RWPE2 (cell line): ENCODE measurements around the gene KIF20A.
"Not testable (repeated sequence)": the region's sequence is repeated elsewhere in the genome, so short reads cannot be mapped to it uniquely, and the experiment has no call there.

Experiments
- ATAC-seq: fragments of 200-7000 bp; cut with Tn5 transposase; 3 replicates; pipeline ENCODE4 v1.9.1; 2021; ENCODE audit warnings: low read depth
- DNase-seq: peaks from one replicate; pipeline ENCODE4 v3.0.0-alpha.2; 2020; ENCODE audit warnings: low spot score
- H3K27ac ChIP-seq: fragments of 450-650 bp; 2 replicates; pipeline ENCODE4 v1.5.1; 2017; ENCODE audit warnings: mild to moderate bottlenecking; ENCODE audit not compliant: poor library complexity, severe bottlenecking
- H3K27me3 ChIP-seq: fragments of 250-450 bp; sonication (Bioruptor Pico); 2 replicates; pipeline ENCODE4 v1.5.1; 2021; ENCODE audit warnings: mild to moderate bottlenecking, moderate library complexity; ENCODE audit not compliant: insufficient read depth, poor library complexity, severe bottlenecking
- H3K36me3 ChIP-seq: fragments of 250-450 bp; sonication (Bioruptor Pico); 2 replicates; pipeline ENCODE4 v1.5.1; 2020; ENCODE audit warnings: low read depth, mild to moderate bottlenecking, moderate library complexity
- H3K4me1 ChIP-seq: fragments of 250-450 bp; sonication (Bioruptor Pico); 2 replicates; pipeline ENCODE4 v1.5.1; 2021; ENCODE audit warnings: mild to moderate bottlenecking, moderate library complexity; ENCODE audit not compliant: insufficient read depth, poor library complexity, severe bottlenecking
- H3K4me3 ChIP-seq: fragments of 250-450 bp; sonication (Bioruptor Pico); 2 replicates; pipeline ENCODE4 v1.5.1; 2021; ENCODE audit warnings: mild to moderate bottlenecking, moderate library complexity; ENCODE audit not compliant: severe bottlenecking
- H3K9me3 ChIP-seq: fragments of 250-450 bp; sonication (Bioruptor Pico); 2 replicates; pipeline ENCODE4 v1.5.1; 2021; ENCODE audit warnings: mild to moderate bottlenecking, moderate library complexity; ENCODE audit not compliant: severe bottlenecking
- TF ChIP-seq, protein P1 (sequence below): fragments of 450-650 bp; IDR thresholded peaks from one replicate; pipeline ENCODE4 v1.5.1; 2017; ENCODE audit warnings: mild to moderate bottlenecking, moderate library complexity; ENCODE audit not compliant: poor library complexity, severe bottlenecking

KIF20A gene

DNA sequence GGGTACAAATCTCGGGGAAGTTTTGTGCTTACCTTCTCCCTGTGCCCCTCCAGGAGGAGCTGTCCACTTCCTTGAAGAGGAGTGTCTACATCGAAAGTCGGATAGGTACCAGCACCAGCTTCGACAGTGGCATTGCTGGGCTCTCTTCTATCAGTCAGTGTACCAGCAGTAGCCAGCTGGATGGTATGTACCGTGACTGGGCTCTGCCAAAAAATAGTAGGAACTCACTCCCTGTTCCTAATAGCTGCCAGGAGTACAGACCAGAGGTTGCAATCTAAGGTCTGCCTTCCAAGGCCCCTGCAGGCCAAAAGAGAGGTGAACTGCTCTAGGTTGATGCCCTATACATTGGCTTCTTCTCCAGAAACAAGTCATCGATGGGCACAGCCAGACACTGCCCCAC is 3.9 kb downstream of the KIF20A start:
- Histone ChIP-seq H3K27me3 (no peaks in the 10 kb centered on the region), H3K27ac (no peak overlapping the region), H3K36me3 (peaks cover 75% of the 10 kb centered on the region), H3K9me3 (no peaks in the 10 kb centered on the region), H3K4me3 (no peak overlapping the region), H3K4me1 (no peaks in the 10 kb centered on the region)
- TF ChIP-seq, protein P1, sequence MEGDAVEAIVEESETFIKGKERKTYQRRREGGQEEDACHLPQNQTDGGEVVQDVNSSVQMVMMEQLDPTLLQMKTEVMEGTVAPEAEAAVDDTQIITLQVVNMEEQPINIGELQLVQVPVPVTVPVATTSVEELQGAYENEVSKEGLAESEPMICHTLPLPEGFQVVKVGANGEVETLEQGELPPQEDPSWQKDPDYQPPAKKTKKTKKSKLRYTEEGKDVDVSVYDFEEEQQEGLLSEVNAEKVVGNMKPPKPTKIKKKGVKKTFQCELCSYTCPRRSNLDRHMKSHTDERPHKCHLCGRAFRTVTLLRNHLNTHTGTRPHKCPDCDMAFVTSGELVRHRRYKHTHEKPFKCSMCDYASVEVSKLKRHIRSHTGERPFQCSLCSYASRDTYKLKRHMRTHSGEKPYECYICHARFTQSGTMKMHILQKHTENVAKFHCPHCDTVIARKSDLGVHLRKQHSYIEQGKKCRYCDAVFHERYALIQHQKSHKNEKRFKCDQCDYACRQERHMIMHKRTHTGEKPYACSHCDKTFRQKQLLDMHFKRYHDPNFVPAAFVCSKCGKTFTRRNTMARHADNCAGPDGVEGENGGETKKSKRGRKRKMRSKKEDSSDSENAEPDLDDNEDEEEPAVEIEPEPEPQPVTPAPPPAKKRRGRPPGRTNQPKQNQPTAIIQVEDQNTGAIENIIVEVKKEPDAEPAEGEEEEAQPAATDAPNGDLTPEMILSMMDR: no peak
- DNase-seq (no peak), ATAC-seq (no peak)

DNA sequence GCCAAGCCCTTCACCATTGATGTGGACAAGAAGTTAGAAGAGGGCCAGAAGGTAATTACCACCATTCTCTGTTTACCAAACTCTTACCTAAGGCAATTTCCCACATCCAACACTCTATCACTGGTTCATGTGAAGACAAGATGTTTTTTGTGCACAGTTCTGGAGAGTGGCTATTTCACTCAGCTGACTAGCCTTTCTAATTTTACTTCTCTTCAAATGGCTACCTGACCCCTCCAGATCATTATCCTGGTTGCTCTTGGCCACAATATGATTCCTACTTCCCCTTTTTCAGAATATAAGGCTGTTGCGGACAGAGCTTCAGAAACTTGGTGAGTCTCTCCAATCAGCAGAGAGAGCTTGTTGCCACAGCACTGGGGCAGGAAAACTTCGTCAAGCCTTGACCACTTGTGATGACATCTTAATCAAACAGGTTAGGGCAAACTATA is 7.1 kb downstream of the KIF20A start:
- Histone ChIP-seq H3K36me3 (peaks cover 95% of the 10 kb centered on the region), H3K27ac (no peak overlapping the region), H3K4me1 (no peaks in the 10 kb centered on the region), H3K9me3 (no peaks in the 10 kb centered on the region), H3K27me3 (no peaks in the 10 kb centered on the region), H3K4me3 (no peak overlapping the region)
- TF ChIP-seq, protein P1: no peak
- DNase-seq: no peak
- ATAC-seq: no peak

DNA sequence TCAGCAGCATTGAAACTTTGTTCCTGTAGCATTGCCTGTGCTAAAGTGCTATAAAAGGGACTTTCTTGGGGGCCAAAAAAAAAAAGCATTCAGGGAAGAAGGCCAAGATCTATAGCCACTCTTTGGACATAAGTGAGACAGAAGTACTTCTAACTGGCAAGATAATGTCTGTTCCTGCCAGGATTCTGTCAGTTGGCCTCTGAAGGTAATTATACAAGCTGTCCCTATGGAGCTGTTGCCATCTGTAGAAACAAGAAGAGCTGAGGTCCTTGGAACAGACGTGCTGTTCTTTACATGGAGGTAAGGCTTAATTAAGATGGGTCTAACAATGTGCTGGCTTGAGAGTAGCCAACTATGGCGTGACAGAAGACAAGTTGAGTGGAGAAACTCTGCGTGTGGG is 9.7 kb downstream of the KIF20A start:
- TF ChIP-seq, protein P1: no peak
- peaks cover 95% of the 10 kb centered on the region for H3K36me3 ChIP-seq

DNA sequence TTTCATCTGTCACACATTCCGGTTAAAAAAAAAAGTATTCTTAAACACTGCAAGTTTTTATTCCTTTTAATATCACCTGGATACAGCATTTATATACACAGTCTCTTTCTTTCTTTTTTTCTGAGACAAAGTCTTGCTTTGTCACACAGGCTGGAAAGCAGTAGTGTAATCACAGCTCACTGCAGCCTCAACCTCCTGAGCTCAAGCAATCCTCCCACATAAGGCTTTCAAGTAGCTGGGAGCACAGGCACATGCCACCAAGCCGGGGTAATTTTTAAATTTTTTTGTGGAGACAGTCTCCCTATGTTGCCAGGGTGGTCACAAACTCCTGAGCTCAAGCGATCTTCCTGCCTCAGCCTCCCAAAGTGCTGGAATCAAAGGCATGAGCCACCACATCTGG is 13.9 kb downstream of the KIF20A start:
- no peak for ATAC-seq
- Histone ChIP-seq H3K9me3 (no peaks in the 10 kb centered on the region), H3K4me3 (no peak overlapping the region), H3K27ac (no peak overlapping the region), H3K36me3 (peaks cover 80% of the 10 kb centered on the region), H3K27me3 (no peaks in the 10 kb centered on the region), H3K4me1 (no peaks in the 10 kb centered on the region)
- TF ChIP-seq, protein P1: no peak
- no peak for DNase-seq

More for the DNA sequence above, 9.7 kb downstream of the KIF20A start:
- DNase-seq (no peak), ATAC-seq (no peak)
- no peak overlapping the region for H3K27ac ChIP-seq
- H3K4me1 ChIP-seq: no peaks in the 10 kb centered on the region
- no peak overlapping the region for H3K4me3 ChIP-seq
- H3K9me3 ChIP-seq: no peaks in the 10 kb centered on the region
- no peaks in the 10 kb centered on the region for H3K27me3 ChIP-seq

DNA sequence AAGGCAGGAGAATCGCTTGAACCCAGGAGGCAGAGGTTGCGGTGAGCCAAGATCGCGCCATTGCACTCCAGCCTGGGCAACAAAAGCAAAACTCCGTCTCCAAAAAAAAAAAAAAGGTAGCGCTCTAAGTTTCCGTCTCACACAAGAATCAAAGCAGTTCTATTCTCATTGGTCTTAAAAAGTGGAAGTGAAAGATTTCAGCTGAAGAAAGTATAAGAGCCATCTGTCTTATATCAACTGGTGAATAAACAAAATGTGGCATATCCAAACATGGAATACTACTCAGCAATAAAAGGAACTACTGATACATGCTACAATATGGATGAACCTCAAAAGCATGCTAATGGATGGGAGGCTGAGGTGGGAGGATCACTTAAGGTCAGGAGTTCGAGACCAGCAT is 14.9 kb downstream of the KIF20A start:
- H3K4me1 ChIP-seq, H3K27ac ChIP-seq, H3K9me3 ChIP-seq, DNase-seq, H3K4me3 ChIP-seq, ATAC-seq, H3K27me3 ChIP-seq: not testable (repeated sequence)
- peaks cover 80% of the 10 kb centered on the region for H3K36me3 ChIP-seq
